ENCODE data around the gene MESD. TPM values are rescaled to one million over a fixed set of nuclear protein-coding genes. Genes with fewer than 3 reads are reported as not detected.

MESD gene
- total and polyA plus RNA-seq, 2 of the 4 experiments (the other 2 are of a cell fraction): 10.0 to 14.0 TPM

GRCh38 chr15:80921736-80922410 is 67.7 kb downstream of the MESD start:
- H2AK9ac ChIP-seq (replicated peaks; ENCODE audit: low read depth, low read length, poor library complexity): no peak overlapping the region
- no peak overlapping the region for H4K8ac ChIP-seq (ENCODE audit: low read depth in 2 of 2, low read length in 2 of 2)
- intact Hi-C loops (cut with micrococcal nuclease) (no loop called here), dilution Hi-C loops (cut with HindIII; ENCODE audit: low sequenced_read_pairs, unreplicated experiment) (no loop called here), in situ Hi-C loops (cut with MboI; ENCODE audit: low sequenced_read_pairs) (no loop called here)
- H3K4me1 ChIP-seq (ENCODE audit: control insufficient read depth, insufficient read depth, low read length): peaks cover 2% of the 10 kb centered on the region; the same call in 1 of the 2 replicates
- no peak overlapping the region for H2BK5ac ChIP-seq (ENCODE audit: low read depth, low read length, poor library complexity, severe bottlenecking)
- no peak overlapping the region for H3K9ac ChIP-seq (ENCODE audit: low read depth, low read length)
- H2BK15ac ChIP-seq (ENCODE audit: low read depth, low read length): no peak overlapping the region
- no peaks in the 10 kb centered on the region for H3K79me1 ChIP-seq (ENCODE audit: low read depth in 1 of 2, low read length in 2 of 2)
- H3K9me3 ChIP-seq (ENCODE audit: control insufficient read depth, insufficient read depth, low read length): no peaks in the 10 kb centered on the region
- no peak overlapping the region for H3K56ac ChIP-seq (ENCODE audit: extremely low read depth, insufficient read depth, low read length)
- ChIA-PET POLR2A (ENCODE audit: unreplicated experiment) (no interaction called here), CTCF (interaction anchor here (0.5 kb wide), 1 partner anchor 1138 kb away, joined by 3 read pairs; no protein-coding TSS in a partner anchor)
- WGBS, 2 experiments (ENCODE audit: extremely low coverage in 2 of 2, insufficient read length in 1 of 2): 83% methylated on average over 14 of the region's 20 CpGs; no CpG with 5 or more reads in 1 of the 2 experiments
- H4K5ac ChIP-seq (ENCODE audit: low read depth, low read length): no peak overlapping the region
- H3K23ac ChIP-seq (ENCODE audit: low read depth, low read length): no peak overlapping the region
- 0 out of 2 replicates have a peak, but pooled peaks have one; percentile 18 for TF ChIP-seq POLR2A (IDR thresholded peaks at IDR 0.05; ENCODE audit: low read depth, low read length)
- no peak for TF ChIP-seq MAFK (IDR thresholded peaks at IDR 0.05; ENCODE audit: low read depth, low read length)
- H2AK5ac ChIP-seq (ENCODE audit: low read depth, low read length): no peak overlapping the region
- BruUV-seq (replicated peaks): no TSS peak
- H3K18ac ChIP-seq (ENCODE audit: low read depth, low read length): no peak overlapping the region
- H3K27ac ChIP-seq (ENCODE audit: insufficient read depth, low read length): no peak overlapping the region
- peaks cover 36% of the 10 kb centered on the region; the same call in 1 of the 2 replicates for H4K20me1 ChIP-seq (ENCODE audit: insufficient read depth, low read length)
- H3K27me3 ChIP-seq (ENCODE audit: control insufficient read depth, insufficient read depth, low read length): no peaks in the 10 kb centered on the region
- no peak overlapping the region for H4K91ac ChIP-seq (ENCODE audit: insufficient read depth, low read depth, low read length)
- H2AFZ ChIP-seq (replicated peaks; ENCODE audit: low read length, poor library complexity): no peak overlapping the region
- peaks cover 84% of the 10 kb centered on the region for H3K36me3 ChIP-seq (ENCODE audit: control insufficient read depth, insufficient read depth, low read length)
- no peak overlapping the region for H3K4me3 ChIP-seq (ENCODE audit: insufficient read depth, low read depth, low read length)
- H2BK20ac ChIP-seq (ENCODE audit: low read depth, low read length): no peak overlapping the region
- H3K9me1 ChIP-seq (ENCODE audit: insufficient read depth, low read length): peaks cover 13% of the 10 kb centered on the region
- no peak overlapping the region for H3K4ac ChIP-seq (ENCODE audit: low read depth, low read length)
- ATAC-seq (ENCODE audit: low read depth) (no peak), DNase-seq (no peak)
- H3K14ac ChIP-seq (replicated peaks; ENCODE audit: low read depth, low read length): no peak overlapping the region
- H2BK120ac ChIP-seq (ENCODE audit: low read depth, low read length): no peak overlapping the region
- H3K4me2 ChIP-seq (ENCODE audit: low read depth, low read length): no peak overlapping the region

Data from IMR-90 (cell line).